Gastroesophageal sphincter (tissue), 3 donors: ENCODE data around the gene GLT8D1.

ENCODE experiments used
- EP300 ChIP-seq: sonication (generic); formaldehyde crosslinking; IDR thresholded peaks from one replicate; pipeline ENCODE4 v1.6.1; 2017; ENCODE audit warnings: antibody characterized with exemption, mild to moderate bottlenecking
- POLR2A ChIP-seq, 2 donors: fragments of 450-650 bp; IDR thresholded peaks; one replicate each; pipeline ENCODE4 v1.6.1; 2017; ENCODE audit warnings: antibody characterized with exemption in 2 of 2, mild to moderate bottlenecking in 2 of 2, moderate library complexity in 1 of 2
- TF ChIP-seq, protein P1 (sequence below), 4 experiments: fragments of 200-600 bp in 2 of 4; fragments of 450-650 bp in 2 of 4; sonication (generic) in 1 of 4; IDR thresholded peaks; one replicate each; pipeline ENCODE4 v1.5.1; 2017 to 2019; ENCODE audit warnings: antibody characterized with exemption in 4 of 4, mild to moderate bottlenecking in 2 of 4, moderate library complexity in 2 of 4

DNA sequence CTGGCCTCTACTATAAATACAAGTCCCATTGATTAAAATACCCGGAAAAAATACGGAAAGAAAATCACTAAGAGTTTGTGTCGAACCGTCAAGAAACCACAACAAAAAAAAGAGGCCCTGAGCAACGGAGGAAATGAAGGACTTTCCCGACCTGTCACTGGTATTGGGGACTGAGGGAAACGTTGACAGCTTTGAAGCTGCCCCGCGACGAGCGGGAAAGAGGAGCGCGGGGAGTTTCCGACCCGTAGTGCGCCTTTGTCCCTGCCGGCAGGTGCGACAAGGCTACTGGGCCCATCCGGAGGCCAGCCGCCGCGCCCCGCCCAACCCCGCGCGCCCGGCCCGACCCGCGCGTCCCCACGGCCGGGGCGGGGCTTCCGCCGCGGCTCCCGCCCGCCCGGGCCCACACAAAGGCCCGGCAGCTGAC is 20.3 kb downstream of the GLT8D1 start:
- TF ChIP-seq POLR2A (IDR thresholded peaks at IDR 0.05), result no peak
- TF ChIP-seq, protein P1, sequence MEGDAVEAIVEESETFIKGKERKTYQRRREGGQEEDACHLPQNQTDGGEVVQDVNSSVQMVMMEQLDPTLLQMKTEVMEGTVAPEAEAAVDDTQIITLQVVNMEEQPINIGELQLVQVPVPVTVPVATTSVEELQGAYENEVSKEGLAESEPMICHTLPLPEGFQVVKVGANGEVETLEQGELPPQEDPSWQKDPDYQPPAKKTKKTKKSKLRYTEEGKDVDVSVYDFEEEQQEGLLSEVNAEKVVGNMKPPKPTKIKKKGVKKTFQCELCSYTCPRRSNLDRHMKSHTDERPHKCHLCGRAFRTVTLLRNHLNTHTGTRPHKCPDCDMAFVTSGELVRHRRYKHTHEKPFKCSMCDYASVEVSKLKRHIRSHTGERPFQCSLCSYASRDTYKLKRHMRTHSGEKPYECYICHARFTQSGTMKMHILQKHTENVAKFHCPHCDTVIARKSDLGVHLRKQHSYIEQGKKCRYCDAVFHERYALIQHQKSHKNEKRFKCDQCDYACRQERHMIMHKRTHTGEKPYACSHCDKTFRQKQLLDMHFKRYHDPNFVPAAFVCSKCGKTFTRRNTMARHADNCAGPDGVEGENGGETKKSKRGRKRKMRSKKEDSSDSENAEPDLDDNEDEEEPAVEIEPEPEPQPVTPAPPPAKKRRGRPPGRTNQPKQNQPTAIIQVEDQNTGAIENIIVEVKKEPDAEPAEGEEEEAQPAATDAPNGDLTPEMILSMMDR (IDR thresholded peaks at IDR 0.05), result peak in 2 of 4 experiments; percentile 5 to 21
- TF ChIP-seq EP300, result no peak
